ENCODE measurements around the gene FSTL5. TPM values are rescaled to one million over a fixed set of nuclear protein-coding genes. Genes with fewer than 3 reads are reported as not detected.

Gene FSTL5
- total RNA-seq, 3 donors from 2014 or later (not counting 1 experiment from before 2014, with no cell fraction given) = not detected

DNA sequence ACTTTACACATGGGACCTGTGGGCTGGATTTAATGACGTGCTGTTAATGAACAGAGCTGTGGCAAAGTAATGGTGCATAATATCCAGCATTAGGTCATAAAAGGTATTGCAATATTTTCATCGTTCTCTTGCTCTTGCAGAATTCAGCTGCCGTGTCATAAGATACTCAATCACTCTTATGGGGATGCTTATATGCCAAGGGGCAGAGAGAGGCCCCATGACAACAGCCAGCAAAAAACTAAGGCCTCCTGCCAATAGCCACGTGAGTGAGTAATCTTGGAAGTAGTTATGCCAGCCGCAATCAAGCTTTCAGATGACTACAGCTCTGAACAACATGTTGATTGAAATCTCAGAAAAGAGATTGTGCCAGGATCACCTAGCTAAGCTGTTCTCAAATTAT lies 616.9 kb downstream of the FSTL5 start:
- H3K27me3 Mint-ChIP-seq (ENCODE audit: low read depth in 2 of 2) = no peaks in the 10 kb centered on the region
- Histone ChIP-seq H3K4me1 (ENCODE audit: control insufficient read depth, insufficient read depth, low read length) (no peaks in the 10 kb centered on the region), H3K27me3 (ENCODE audit: control insufficient read depth, insufficient read depth, low read length) (no peaks in the 10 kb centered on the region), H3K27ac (ENCODE audit: low read length) (no peak overlapping the region), H3K36me3 (ENCODE audit: control insufficient read depth, insufficient read depth, low read length) (no peaks in the 10 kb centered on the region), H3K4me3 (ENCODE audit: low read length) (no peak overlapping the region), H3K9me3 (ENCODE audit: control insufficient read depth, insufficient read depth, low read length) (no peaks in the 10 kb centered on the region)
- no peaks in the 10 kb centered on the region for H3K4me1 Mint-ChIP-seq
- H3K9me3 Mint-ChIP-seq = peaks cover 6 to 10% of the 10 kb centered on the region in 2 donors
- H3K4me3 Mint-ChIP-seq = no peak overlapping the region
- no peak overlapping the region for H3K27ac Mint-ChIP-seq
- 88% methylated on average over 5 of the region's 5 CpGs for WGBS (ENCODE audit: insufficient coverage)
- DNase-seq (no peak), ATAC-seq (no peak)
- no peaks in the 10 kb centered on the region for H3K36me3 Mint-ChIP-seq
- TF ChIP-seq, protein P1, sequence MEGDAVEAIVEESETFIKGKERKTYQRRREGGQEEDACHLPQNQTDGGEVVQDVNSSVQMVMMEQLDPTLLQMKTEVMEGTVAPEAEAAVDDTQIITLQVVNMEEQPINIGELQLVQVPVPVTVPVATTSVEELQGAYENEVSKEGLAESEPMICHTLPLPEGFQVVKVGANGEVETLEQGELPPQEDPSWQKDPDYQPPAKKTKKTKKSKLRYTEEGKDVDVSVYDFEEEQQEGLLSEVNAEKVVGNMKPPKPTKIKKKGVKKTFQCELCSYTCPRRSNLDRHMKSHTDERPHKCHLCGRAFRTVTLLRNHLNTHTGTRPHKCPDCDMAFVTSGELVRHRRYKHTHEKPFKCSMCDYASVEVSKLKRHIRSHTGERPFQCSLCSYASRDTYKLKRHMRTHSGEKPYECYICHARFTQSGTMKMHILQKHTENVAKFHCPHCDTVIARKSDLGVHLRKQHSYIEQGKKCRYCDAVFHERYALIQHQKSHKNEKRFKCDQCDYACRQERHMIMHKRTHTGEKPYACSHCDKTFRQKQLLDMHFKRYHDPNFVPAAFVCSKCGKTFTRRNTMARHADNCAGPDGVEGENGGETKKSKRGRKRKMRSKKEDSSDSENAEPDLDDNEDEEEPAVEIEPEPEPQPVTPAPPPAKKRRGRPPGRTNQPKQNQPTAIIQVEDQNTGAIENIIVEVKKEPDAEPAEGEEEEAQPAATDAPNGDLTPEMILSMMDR (IDR thresholded peaks at IDR 0.05) = no peak
- intact Hi-C loops (cut with micrococcal nuclease) = no loop called here

DNA sequence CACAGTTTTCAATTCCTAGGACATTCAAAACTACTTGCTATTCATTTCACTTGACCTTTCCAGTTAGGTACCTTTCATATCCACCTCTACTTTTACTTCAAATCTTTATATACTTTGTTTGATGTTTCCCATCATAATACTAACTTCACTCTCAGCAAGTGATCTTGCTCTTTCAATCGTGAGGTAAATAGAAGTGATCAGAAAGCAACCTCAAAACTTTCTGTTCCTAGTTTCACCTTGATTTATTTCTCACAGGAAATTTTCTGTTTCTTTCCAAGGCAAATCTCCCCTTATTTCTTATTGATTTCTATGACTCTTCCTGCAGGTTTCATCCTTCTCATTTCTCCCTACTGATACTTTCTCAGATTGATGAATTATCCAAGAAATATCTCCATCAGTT lies 623.5 kb downstream of the FSTL5 start:
- Mint-ChIP-seq H3K4me1 (no peaks in the 10 kb centered on the region), H3K9me3 (peaks cover 17 to 25% of the 10 kb centered on the region in 2 donors), H3K36me3 (peaks cover 13% of the 10 kb centered on the region), H3K27ac (no peak overlapping the region), H3K4me3 (no peak overlapping the region), H3K27me3 (ENCODE audit: low read depth in 2 of 2) (no peaks in the 10 kb centered on the region)
- no peak for ATAC-seq
- H3K4me1 ChIP-seq (ENCODE audit: control insufficient read depth, insufficient read depth, low read length) = no peaks in the 10 kb centered on the region
- no peaks in the 10 kb centered on the region for H3K9me3 ChIP-seq (ENCODE audit: control insufficient read depth, insufficient read depth, low read length)
- TF ChIP-seq, protein P1 (IDR thresholded peaks at IDR 0.05) = no peak
- H3K36me3 ChIP-seq (ENCODE audit: control insufficient read depth, insufficient read depth, low read length) = no peaks in the 10 kb centered on the region
- H3K27ac ChIP-seq (ENCODE audit: low read length) = no peak overlapping the region
- intact Hi-C loops (cut with micrococcal nuclease) = no loop called here
- DNase-seq = no peak
- no peaks in the 10 kb centered on the region for H3K27me3 ChIP-seq (ENCODE audit: control insufficient read depth, insufficient read depth, low read length)
- WGBS (ENCODE audit: insufficient coverage) = 94% methylated on average over 1 of the region's 1 CpG
- H3K4me3 ChIP-seq (ENCODE audit: low read length) = no peak overlapping the region

GRCh38 chr4:161538941-161539340 lies 624.9 kb downstream of the FSTL5 start:
- Histone ChIP-seq H3K27me3 (ENCODE audit: control insufficient read depth, insufficient read depth, low read length) (no peaks in the 10 kb centered on the region), H3K4me3 (ENCODE audit: low read length) (no peak overlapping the region), H3K36me3 (ENCODE audit: control insufficient read depth, insufficient read depth, low read length) (no peaks in the 10 kb centered on the region), H3K9me3 (ENCODE audit: control insufficient read depth, insufficient read depth, low read length) (no peaks in the 10 kb centered on the region), H3K4me1 (ENCODE audit: control insufficient read depth, insufficient read depth, low read length) (no peaks in the 10 kb centered on the region), H3K27ac (ENCODE audit: low read length) (no peak overlapping the region)
- H3K4me1 Mint-ChIP-seq = no peaks in the 10 kb centered on the region
- no peak overlapping the region for H3K4me3 Mint-ChIP-seq
- H3K27me3 Mint-ChIP-seq (ENCODE audit: low read depth in 2 of 2) = no peaks in the 10 kb centered on the region
- peaks cover 20 to 26% of the 10 kb centered on the region in 2 donors for H3K9me3 Mint-ChIP-seq
- 79% methylated on average over 4 of the region's 4 CpGs for WGBS (ENCODE audit: insufficient coverage)
- intact Hi-C loops (cut with micrococcal nuclease) = no loop called here
- TF ChIP-seq, protein P1 (IDR thresholded peaks at IDR 0.05) = no peak
- no peak for DNase-seq
- no peak overlapping the region for H3K27ac Mint-ChIP-seq
- H3K36me3 Mint-ChIP-seq = peaks cover 13% of the 10 kb centered on the region
- no peak for ATAC-seq

DNA sequence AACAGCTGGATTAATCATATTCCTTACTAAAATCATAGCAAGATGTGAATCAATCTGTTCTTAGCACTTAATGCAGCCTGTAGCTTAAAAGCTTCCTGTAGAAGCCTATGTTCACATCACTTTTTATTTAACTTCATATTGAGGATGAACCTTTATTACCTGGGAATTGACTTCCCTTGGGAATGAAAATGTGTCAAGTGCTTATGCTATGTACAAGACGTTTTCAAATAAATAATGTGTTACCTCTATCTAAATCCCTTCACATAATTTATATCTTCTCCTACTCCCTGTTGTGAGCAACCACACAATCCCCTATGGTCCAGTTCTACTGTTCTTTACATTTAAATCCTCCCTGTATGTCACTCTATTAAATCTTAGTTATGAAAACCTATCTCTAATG lies 633.1 kb downstream of the FSTL5 start:
- no peak for ATAC-seq

More for the DNA sequence above, 633.1 kb downstream of the FSTL5 start:
- Histone ChIP-seq H3K27me3 (ENCODE audit: control insufficient read depth, insufficient read depth, low read length) (no peaks in the 10 kb centered on the region), H3K4me3 (ENCODE audit: low read length) (no peak overlapping the region), H3K27ac (ENCODE audit: low read length) (no peak overlapping the region), H3K4me1 (ENCODE audit: control insufficient read depth, insufficient read depth, low read length) (no peaks in the 10 kb centered on the region), H3K9me3 (ENCODE audit: control insufficient read depth, insufficient read depth, low read length) (no peaks in the 10 kb centered on the region), H3K36me3 (ENCODE audit: control insufficient read depth, insufficient read depth, low read length) (no peaks in the 10 kb centered on the region)
- DNase-seq = no peak
- Mint-ChIP-seq H3K27me3 (ENCODE audit: low read depth in 2 of 2) (no peaks in the 10 kb centered on the region), H3K9me3 (peaks cover 8 to 11% of the 10 kb centered on the region in 2 donors), H3K4me3 (no peak overlapping the region), H3K36me3 (peaks cover 9% of the 10 kb centered on the region), H3K4me1 (no peaks in the 10 kb centered on the region), H3K27ac (no peak overlapping the region)
- intact Hi-C loops (cut with micrococcal nuclease) = no loop called here
- 67% methylated on average over 1 of the region's 1 CpG for WGBS (ENCODE audit: insufficient coverage)
- TF ChIP-seq, protein P1 (IDR thresholded peaks at IDR 0.05) = no peak
